Myocyte (in vitro differentiated cells): ENCODE measurements around the gene HNRNPUL1. TPM values are rescaled to one million over a fixed set of nuclear protein-coding genes. Genes with fewer than 3 reads are reported as not detected.

ENCODE experiments used
- DNase-seq: peaks from one replicate; pipeline ENCODE4 v3.0.0-alpha.2; 2012; ENCODE audit warnings: low read depth
- total RNA-seq: library from RNA; depleted of rRNA; stranded (reverse); fragments of >200 nt; gene quantifications from 2 replicates; pipeline ENCODE4 v1.2.3, GENCODE V29; 2014

Gene HNRNPUL1
- total RNA-seq, 1 donor from 2014 or later, result 81.4 TPM

GRCh38 chr19:41307090-41307875 lies 43.1 kb downstream of the HNRNPUL1 start:
- no peak for DNase-seq

GRCh38 chr19:41307954-41308449 lies 43.8 kb downstream of the HNRNPUL1 start:
- DNase-seq, result peak; percentile 90

- peak; percentile 97 for DNase-seq
Observed at GRCh38 chr19:41308450-41309179, 44.4 kb downstream of the HNRNPUL1 start.

- DNase-seq, result peak; percentile 24
Observed at GRCh38 chr19:41309180-41310032, 45.2 kb downstream of the HNRNPUL1 start.

DNA sequence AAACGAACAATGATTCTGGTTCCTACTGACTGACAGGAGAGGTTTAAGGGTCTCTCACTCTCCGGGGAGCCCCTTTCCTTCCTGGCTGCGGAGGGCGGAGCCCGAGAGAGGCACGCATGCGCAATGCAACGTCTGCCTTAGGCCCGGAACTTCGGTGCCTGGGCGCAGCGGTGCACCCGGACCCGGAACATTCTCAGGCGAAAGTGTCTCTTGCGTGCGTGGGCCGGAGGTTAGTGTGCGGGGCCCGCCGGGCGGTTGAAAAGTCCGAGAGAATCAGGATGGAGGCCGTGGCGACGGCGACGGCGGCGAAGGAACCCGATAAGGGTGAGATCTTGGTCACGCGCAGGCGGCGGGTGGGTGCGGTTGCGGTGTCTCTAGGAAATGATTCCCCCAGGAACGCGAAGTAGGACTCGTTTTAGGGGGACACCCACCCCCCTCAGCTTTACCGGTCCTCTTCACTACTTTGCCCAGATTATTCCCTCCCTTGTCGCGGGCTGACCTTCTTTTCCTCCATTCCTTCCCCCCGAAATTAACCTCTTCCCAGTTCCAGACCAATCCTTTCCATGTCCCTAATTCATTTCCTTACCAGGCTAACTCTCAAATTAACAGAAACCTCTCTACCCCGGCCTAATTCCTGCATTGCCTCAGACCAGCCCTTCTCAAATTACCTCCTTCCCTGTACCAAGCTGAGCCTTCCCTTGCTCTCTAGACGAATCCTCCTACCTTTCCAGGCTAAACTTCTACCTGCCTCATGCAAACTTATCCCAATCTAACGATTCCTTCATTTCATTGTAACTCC lies 46.1 kb downstream of the HNRNPUL1 start, which contains the start of gene CCDC97:
TSS of gene CCDC97 (plus strand) at position 140 of the 799 bp plus-strand sequence. CDS start at position 279, 139 bp downstream.
- peak; percentile 91 for DNase-seq

DNA sequence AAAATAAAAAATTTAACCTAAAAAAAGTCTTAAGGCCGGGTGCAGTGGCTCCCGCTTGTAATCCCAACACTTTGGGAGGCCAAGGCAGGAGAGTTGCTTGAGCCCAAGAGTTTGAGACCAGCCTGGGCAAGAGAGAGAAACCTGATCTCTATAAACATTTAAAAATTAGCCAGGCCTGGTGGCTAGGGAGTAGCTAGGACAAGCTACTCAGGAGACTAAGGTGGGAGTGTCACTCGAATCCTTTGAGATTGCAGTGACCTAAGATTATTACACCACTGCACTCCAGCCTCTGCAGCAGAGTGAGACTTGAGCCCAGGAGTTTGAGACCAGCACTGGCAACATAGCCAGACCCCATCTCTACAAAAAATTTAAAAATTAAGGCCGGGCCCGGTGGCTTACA lies 46.9 kb downstream of the HNRNPUL1 start:
- no peak for DNase-seq

DNA sequence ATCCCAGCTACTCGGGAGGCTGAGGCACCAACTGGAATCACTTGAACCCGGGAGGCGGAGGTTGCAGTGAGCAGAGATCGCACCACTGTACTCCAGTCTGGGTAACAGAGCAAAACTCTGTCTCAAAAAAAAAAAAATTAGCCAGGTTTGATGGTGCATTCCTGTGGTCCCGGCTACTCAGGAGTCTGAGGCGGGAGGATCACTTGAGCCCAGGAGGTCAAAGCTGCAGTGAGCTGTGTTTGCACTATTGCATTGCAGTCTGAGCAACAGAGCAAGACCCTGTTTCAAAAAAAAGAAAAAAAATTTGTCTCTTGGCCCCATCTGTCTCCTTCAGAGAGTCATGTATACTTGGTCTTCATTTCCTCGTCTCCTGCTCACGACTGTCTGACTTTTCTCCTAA lies 47.4 kb downstream of the HNRNPUL1 start:
- DNase-seq, result no peak

GRCh38 chr19:41316306-41316920 lies 52.2 kb downstream of the HNRNPUL1 start:
- DNase-seq, result no peak

- no peak for DNase-seq
Observed at GRCh38 chr19:41318696-41319499, 54.7 kb downstream of the HNRNPUL1 start.

GRCh38 chr19:41319500-41320184 lies 55.5 kb downstream of the HNRNPUL1 start:
- no peak for DNase-seq

DNA sequence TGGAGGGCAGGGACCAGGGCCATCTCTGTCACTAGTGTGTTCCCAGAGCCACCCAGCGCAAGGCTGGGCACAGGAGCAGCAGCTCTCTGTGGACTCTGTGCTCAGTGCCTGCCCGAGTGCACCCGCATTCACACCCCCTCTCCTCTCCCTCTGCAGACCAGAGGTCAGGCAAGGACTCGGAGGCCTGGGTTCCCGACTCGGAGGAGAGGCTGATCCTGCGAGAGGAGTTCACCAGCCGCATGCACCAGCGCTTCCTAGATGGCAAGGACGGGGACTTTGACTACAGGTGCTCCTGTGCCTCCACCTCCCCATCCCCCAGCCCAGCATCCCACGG lies 56.0 kb downstream of the HNRNPUL1 start:
- no peak for DNase-seq

DNA sequence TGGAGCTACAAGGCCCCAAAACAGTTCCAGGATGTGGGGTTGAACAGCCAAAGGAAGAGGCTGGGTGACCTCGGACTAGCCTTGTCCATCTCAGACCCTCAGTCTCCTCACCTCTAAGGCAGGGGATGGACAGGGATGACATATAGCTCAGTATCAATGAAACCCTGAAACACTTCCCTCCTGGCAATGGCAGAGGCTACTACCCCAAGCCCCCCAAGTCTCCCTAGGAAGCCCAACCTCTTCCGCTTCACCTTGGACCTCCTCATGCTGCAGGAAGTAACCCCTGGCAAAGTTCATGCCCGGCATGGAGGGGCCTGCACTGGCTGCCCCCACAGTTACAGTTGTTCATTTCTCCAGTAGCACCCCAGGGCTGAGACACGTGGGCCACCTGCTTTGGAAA lies 56.4 kb downstream of the HNRNPUL1 start:
- DNase-seq, result no peak

- DNase-seq, result no peak
Observed at GRCh38 chr19:41321204-41321599, 57.0 kb downstream of the HNRNPUL1 start.

DNA sequence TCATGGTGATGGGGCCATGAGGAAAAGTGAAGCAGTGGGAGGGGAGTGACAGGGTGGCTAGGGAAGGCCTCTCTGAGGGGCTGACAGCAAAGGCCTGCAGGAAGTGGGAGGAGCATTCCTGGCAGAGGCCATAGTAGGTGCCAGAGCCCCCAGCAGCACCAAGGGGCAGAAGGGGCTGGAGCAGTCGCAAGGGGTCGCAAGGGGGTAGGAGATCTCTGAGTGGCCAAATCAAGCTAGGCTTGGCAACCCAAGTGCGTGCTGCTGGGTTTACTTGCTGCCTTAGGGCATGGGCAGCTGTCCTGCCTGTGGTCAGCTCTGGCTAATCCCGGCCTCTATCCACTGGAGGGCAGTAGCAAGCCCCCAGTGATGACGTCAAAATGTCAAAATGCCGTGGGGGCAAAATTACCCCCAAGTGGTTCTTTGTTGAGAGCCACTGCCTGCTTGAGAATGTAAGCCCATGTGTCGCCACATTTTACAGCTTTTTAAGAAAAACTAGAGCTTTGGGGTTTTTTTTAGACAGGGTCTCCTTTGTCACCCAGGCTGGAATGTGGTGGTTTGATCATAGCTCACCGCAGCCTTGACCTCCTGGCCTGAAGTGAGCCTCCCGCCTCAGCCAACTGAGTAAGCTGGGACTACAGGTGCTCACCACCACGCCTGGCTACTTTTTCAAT lies 57.6 kb downstream of the HNRNPUL1 start:
- DNase-seq, result peak; percentile 95

DNA sequence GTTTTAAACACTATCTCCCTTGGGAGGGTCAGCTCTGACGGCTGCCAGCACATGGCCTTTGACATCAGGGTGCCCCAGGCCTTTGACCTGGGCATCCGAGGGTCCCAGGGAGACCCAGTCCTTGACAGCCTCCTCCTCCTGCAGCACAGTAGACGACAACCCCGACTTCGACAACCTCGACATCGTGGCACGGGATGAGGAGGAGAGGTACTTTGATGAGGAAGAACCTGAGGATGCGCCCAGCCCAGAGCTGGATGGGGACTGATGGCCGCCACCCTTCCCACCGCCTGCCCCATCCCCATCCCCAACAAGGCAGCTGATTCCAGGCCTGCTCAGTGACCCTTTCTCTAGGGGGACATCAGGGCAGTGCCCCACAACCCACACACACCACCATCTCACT lies 58.3 kb downstream of the HNRNPUL1 start:
- DNase-seq, result no peak

DNA sequence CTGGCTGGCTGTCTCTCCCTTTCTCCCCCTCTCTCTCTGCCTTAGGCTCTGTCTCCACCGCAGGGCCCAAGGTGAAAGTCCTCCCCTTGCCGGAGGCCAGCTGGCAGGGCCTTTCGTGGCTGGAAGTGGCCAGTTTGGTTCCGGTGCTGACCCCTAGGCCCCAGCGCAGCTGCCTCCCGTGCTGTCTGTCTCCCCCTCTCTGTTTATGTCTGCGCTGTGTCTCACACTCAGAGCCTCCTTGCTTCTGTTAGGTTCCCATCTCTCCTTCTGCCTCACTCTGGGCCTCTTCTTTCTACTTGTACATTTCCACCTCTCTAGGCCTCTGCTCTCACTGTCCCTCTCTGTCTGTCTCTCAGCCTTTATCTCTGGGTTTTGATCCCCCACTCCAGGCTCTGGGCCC lies 58.9 kb downstream of the HNRNPUL1 start:
- DNase-seq, result peak; percentile 90

GRCh38 chr19:41323430-41324125 lies 59.4 kb downstream of the HNRNPUL1 start:
- peak; percentile 98 for DNase-seq
